G401 (cell line): Measurements from ENCODE around the gene SIK3. TPM values are rescaled to one million over a fixed set of nuclear protein-coding genes. Genes with fewer than 3 reads are reported as not detected.

Experiments
- DNase-seq: peaks from one replicate; pipeline ENCODE4 v3.0.0-alpha.2; 2015; ENCODE audit warnings: low spot score
- in situ Hi-C: cut with HindIII; loops from 2 replicates; pipeline ENCODE4 v1.10.0; 2016; ENCODE audit warnings: low sequenced_read_pairs, mixed read lengths
- total RNA-seq: library from RNA; depleted of rRNA; stranded (reverse); fragments of >200 nt; shearing (Covaris generic); gene quantifications from 2 replicates; pipeline ENCODE4 v1.2.3, GENCODE V29; 2014

Gene SIK3
- total RNA-seq, 1 experiment from 2014 or later = 8.1 TPM

- in situ Hi-C loops = no loop called here
- DNase-seq = no peak
Measured at GRCh38 chr11:117020869-117021564, 77.2 kb downstream of the SIK3 start.

GRCh38 chr11:117020287-117020686 is 77.9 kb downstream of the SIK3 start:
- in situ Hi-C loops = no loop called here

GRCh38 chr11:117019871-117020270 is 78.4 kb downstream of the SIK3 start:
- no peak for DNase-seq
- in situ Hi-C loops = no loop called here

More at GRCh38 chr11:117020287-117020686, 77.9 kb downstream of the SIK3 start:
- DNase-seq = no peak

GRCh38 chr11:117017456-117017855 is 80.8 kb downstream of the SIK3 start:
- no peak for DNase-seq
- in situ Hi-C loops = no loop called here

- DNase-seq = no peak
- in situ Hi-C loops = no loop called here
Measured at GRCh38 chr11:117016747-117017146, 81.5 kb downstream of the SIK3 start.

- in situ Hi-C loops = no loop called here
- DNase-seq = no peak
Measured at GRCh38 chr11:117016246-117016645, 82.0 kb downstream of the SIK3 start.

- DNase-seq = no peak
- in situ Hi-C loops = no loop called here
Measured at GRCh38 chr11:117011541-117011898, 86.7 kb downstream of the SIK3 start.

- in situ Hi-C loops = no loop called here
- DNase-seq = no peak
Measured at GRCh38 chr11:117010808-117011540, 87.3 kb downstream of the SIK3 start.

GRCh38 chr11:117009905-117010605 is 88.2 kb downstream of the SIK3 start:
- in situ Hi-C loops = no loop called here
- no peak for DNase-seq

- in situ Hi-C loops = no loop called here
- DNase-seq = no peak
Measured at GRCh38 chr11:117005758-117006157, 92.5 kb downstream of the SIK3 start.

GRCh38 chr11:117002639-117003299 is 95.5 kb downstream of the SIK3 start:
- peak; percentile 37 for DNase-seq
- in situ Hi-C loops = loop anchor here (5.0 kb wide), 1 partner anchor 35 kb away; no protein-coding TSS in a partner anchor

GRCh38 chr11:117000014-117000737 is 98.1 kb downstream of the SIK3 start:
- in situ Hi-C loops = loop anchor here (5.0 kb wide), 1 partner anchor 37 kb away; no protein-coding TSS in a partner anchor

GRCh38 chr11:116997071-116997470 is 101.2 kb downstream of the SIK3 start:
- in situ Hi-C loops = no loop called here
- no peak for DNase-seq

More at GRCh38 chr11:117000014-117000737, 98.1 kb downstream of the SIK3 start:
- DNase-seq = no peak

- in situ Hi-C loops = no loop called here
- DNase-seq = no peak
Measured at GRCh38 chr11:116994195-116994594, 104.0 kb downstream of the SIK3 start.

- in situ Hi-C loops = no loop called here
- DNase-seq = no peak
Measured at GRCh38 chr11:116993599-116993998, 104.6 kb downstream of the SIK3 start.

GRCh38 chr11:116991491-116991890 is 106.7 kb downstream of the SIK3 start:
- in situ Hi-C loops = no loop called here
- DNase-seq = no peak

- in situ Hi-C loops = no loop called here
- no peak for DNase-seq
Measured at GRCh38 chr11:116990811-116991210, 107.4 kb downstream of the SIK3 start.

- in situ Hi-C loops = no loop called here
- no peak for DNase-seq
Measured at GRCh38 chr11:116990061-116990473, 108.2 kb downstream of the SIK3 start.

- in situ Hi-C loops = no loop called here
Measured at GRCh38 chr11:116989184-116989583, 109.0 kb downstream of the SIK3 start.

More at GRCh38 chr11:116989184-116989583, 109.0 kb downstream of the SIK3 start:
- no peak for DNase-seq
